WTC11 (cell line): ENCODE data around the gene PKP3. TPM values are rescaled to one million over a fixed set of nuclear protein-coding genes. Genes with fewer than 3 reads are reported as not detected.

Source experiments
- ATAC-seq: fragments of 200-7000 bp; cut with Tn5 transposase; 2 replicates; pipeline ENCODE4 v1.10.0; 2021; ENCODE audit warnings: mild to moderate bottlenecking, moderate library complexity
- CTCF ChIA-PET: fragments of 300-600 bp; sonication (Branson Sonifier 250); formaldehyde crosslinking; loops from one replicate; lab custom pipeline; 2021; ENCODE audit warnings: antibody characterized with exemption; lab: Charles Lee
- POLR2A ChIA-PET: fragments of 350-600 bp; sonication (Branson Sonifier 250); formaldehyde crosslinking; loops from one replicate; lab custom pipeline; 2021; ENCODE audit warnings: antibody characterized with exemption; lab: Charles Lee
- DNase-seq: peaks from one replicate; pipeline ENCODE4 v3.0.0; 2021; ENCODE audit warnings: low spot score
- H3K27ac Mint-ChIP-seq: 2 replicates; pipeline ENCODE4 v1.8.0; 2021; ENCODE audit warnings: mixed read lengths
- H3K27me3 Mint-ChIP-seq: 2 replicates; pipeline ENCODE4 v1.8.0; 2021; ENCODE audit warnings: low read depth, mild to moderate bottlenecking, moderate library complexity, mixed read lengths
- H3K36me3 Mint-ChIP-seq: 2 replicates; pipeline ENCODE4 v1.8.0; 2021; ENCODE audit warnings: mixed read lengths
- H3K4me1 Mint-ChIP-seq: 2 replicates; pipeline ENCODE4 v1.8.0; 2022; ENCODE audit warnings: mixed read lengths
- H3K4me3 Mint-ChIP-seq: 2 replicates; pipeline ENCODE4 v1.8.0; 2021; ENCODE audit warnings: mild to moderate bottlenecking, moderate library complexity, mixed read lengths
- H3K9me3 Mint-ChIP-seq: 2 replicates; pipeline ENCODE4 v1.8.0; 2021; ENCODE audit warnings: mixed read lengths
- AFF4 ChIP-seq: sonication (generic); formaldehyde crosslinking; IDR thresholded peaks from 2 replicates; pipeline ENCODE4 v1.8.1; 2023; ENCODE audit warnings: mild to moderate bottlenecking, missing genetic modification reagents, borderline replicate concordance
- CBFB ChIP-seq: sonication (generic); formaldehyde crosslinking; IDR thresholded peaks from 2 replicates; pipeline ENCODE4 v1.8.1; 2022; ENCODE audit warnings: mild to moderate bottlenecking, low read depth, missing genetic modification reagents
- CDX4 ChIP-seq: fragments of 250-450 bp; sonication (Bioruptor Pico); IDR thresholded peaks from 2 replicates; pipeline ENCODE4 v1.9.0; 2021; ENCODE audit warnings: moderate library complexity, mild to moderate bottlenecking, inconsistent platforms, borderline replicate concordance
- CREB1 ChIP-seq: sonication (generic); formaldehyde crosslinking; IDR thresholded peaks from 2 replicates; pipeline ENCODE4 v1.8.0; 2023; ENCODE audit warnings: mild to moderate bottlenecking, missing genetic modification reagents
- CREM ChIP-seq: sonication (generic); formaldehyde crosslinking; IDR thresholded peaks from 2 replicates; pipeline ENCODE4 v1.8.1; 2022; ENCODE audit warnings: mild to moderate bottlenecking, missing genetic modification reagents, moderate library complexity
- E2F4 ChIP-seq: sonication (generic); formaldehyde crosslinking; IDR thresholded peaks from 2 replicates; pipeline ENCODE4 v1.8.1; 2022; ENCODE audit warnings: low read depth, mild to moderate bottlenecking, moderate library complexity, missing genetic modification reagents, borderline replicate concordance
- HMGA2 ChIP-seq: fragments of 250-450 bp; sonication (Bioruptor Pico); IDR thresholded peaks from 2 replicates; pipeline ENCODE4 v1.4.0; 2021; ENCODE audit warnings: mild to moderate bottlenecking, moderate library complexity
- IRF1 ChIP-seq: sonication (generic); formaldehyde crosslinking; IDR thresholded peaks from 2 replicates; pipeline ENCODE4 v1.8.0; 2023; ENCODE audit warnings: missing genetic modification reagents
- MLX ChIP-seq: sonication (generic); formaldehyde crosslinking; IDR thresholded peaks from 2 replicates; pipeline ENCODE4 v1.8.1; 2023; ENCODE audit warnings: mild to moderate bottlenecking, missing genetic modification reagents, moderate library complexity
- NFATC4 ChIP-seq: fragments of 250-450 bp; sonication (Bioruptor Pico); IDR thresholded peaks from 2 replicates; pipeline ENCODE4 v1.9.0; 2021; ENCODE audit warnings: mild to moderate bottlenecking
- PRDM15 ChIP-seq: sonication (generic); formaldehyde crosslinking; IDR thresholded peaks from 2 replicates; pipeline ENCODE4 v1.8.0; 2022; ENCODE audit warnings: missing genetic modification reagents
- TEAD1 ChIP-seq: sonication (generic); formaldehyde crosslinking; IDR thresholded peaks from 2 replicates; pipeline ENCODE4 v1.8.0; 2022; ENCODE audit warnings: mild to moderate bottlenecking, missing genetic modification reagents
- USF2 ChIP-seq: sonication (generic); formaldehyde crosslinking; IDR thresholded peaks from 2 replicates; pipeline ENCODE4 v1.8.1; 2023; ENCODE audit warnings: mild to moderate bottlenecking, missing genetic modification reagents, moderate library complexity
- ZNF138 ChIP-seq: sonication (generic); formaldehyde crosslinking; conservative IDR thresholded peaks from 2 replicates; pipeline ENCODE4 v1.8.1; 2022; ENCODE audit warnings: mild to moderate bottlenecking, moderate library complexity, missing genetic modification reagents
- ZNF232 ChIP-seq: sonication (generic); formaldehyde crosslinking; IDR thresholded peaks from 2 replicates; pipeline ENCODE4 v1.8.0; 2022; ENCODE audit warnings: mild to moderate bottlenecking, missing genetic modification reagents
- ZNF281 ChIP-seq: sonication (generic); formaldehyde crosslinking; IDR thresholded peaks from 2 replicates; pipeline ENCODE4 v1.8.0; 2023; ENCODE audit warnings: mild to moderate bottlenecking, missing genetic modification reagents
- ZNF317 ChIP-seq: sonication (generic); formaldehyde crosslinking; IDR thresholded peaks from 2 replicates; pipeline ENCODE4 v1.8.1; 2023; ENCODE audit warnings: low read depth, mild to moderate bottlenecking, moderate library complexity, missing genetic modification reagents, borderline replicate concordance
- ZNF671 ChIP-seq: fragments of 250-450 bp; sonication (Bioruptor Pico); IDR thresholded peaks from 2 replicates; pipeline ENCODE4 v1.8.0; 2021; ENCODE audit warnings: mild to moderate bottlenecking
- total RNA-seq: library from RNA; stranded (reverse); gene quantifications from 3 replicates; pipeline ENCODE4 v1.2.3, GENCODE V29; 2021

PKP3 gene
- total RNA-seq, 1 experiment from 2014 or later: 17.3 TPM

- peaks cover 4% of the 10 kb centered on the region for H3K4me1 Mint-ChIP-seq
- no peak overlapping the region for H3K4me3 Mint-ChIP-seq
- peaks cover 7% of the 10 kb centered on the region; the same call in 1 of the 2 replicates for H3K36me3 Mint-ChIP-seq
- no peaks in the 10 kb centered on the region for H3K27me3 Mint-ChIP-seq
- DNase-seq (no peak), ATAC-seq (no peak)
- ChIA-PET CTCF (no interaction called here), POLR2A (interaction anchor here (0.6 to 0.7 kb wide), 2 partner anchors 69 to 614 kb away, joined by 3 to 4 read pairs; no protein-coding TSS in a partner anchor)
- peaks cover 9% of the 10 kb centered on the region for H3K9me3 Mint-ChIP-seq
- H3K27ac Mint-ChIP-seq: no peak overlapping the region
- TF ChIP-seq ZNF317 (no peak), CBFB (CRISPR knock-in tag) (no peak), ZNF232 (CRISPR knock-in tag) (no peak), AFF4 (no peak), CDX4 (CRISPR knock-in tag) (no peak), ZNF281 (no peak), MLX (no peak), HMGA2 (CRISPR knock-in tag) (no peak), NFATC4 (no peak), IRF1 (no peak), ZNF671 (CRISPR knock-in tag) (no peak), E2F4 (CRISPR knock-in tag) (no peak), ZNF138 (CRISPR knock-in tag) (no peak)
Measured at GRCh38 chr11:437228-437870, 43.3 kb downstream of the PKP3 start.

GRCh38 chr11:438101-438844, 44.3 kb downstream of the PKP3 start:
- CTCF ChIA-PET: interaction anchor here (0.9 to 2.8 kb wide), 2 partner anchors 10 to 81 kb away, joined by 3 to 20 read pairs; no protein-coding TSS in a partner anchor
- Mint-ChIP-seq H3K27ac (no peak overlapping the region), H3K27me3 (no peaks in the 10 kb centered on the region), H3K4me1 (peaks cover 4% of the 10 kb centered on the region), H3K36me3 (peaks cover 7% of the 10 kb centered on the region; the same call in 1 of the 2 replicates), H3K4me3 (no peak overlapping the region), H3K9me3 (peaks cover 9% of the 10 kb centered on the region)
- ATAC-seq (no peak), DNase-seq (no peak)
- POLR2A ChIA-PET: interaction anchor here (0.7 kb wide), 1 partner anchor 68 kb away, joined by 4 read pairs; no protein-coding TSS in a partner anchor
- TF ChIP-seq TEAD1 (CRISPR knock-in tag) (no peak), CREM (CRISPR knock-in tag) (no peak), CREB1 (CRISPR knock-in tag) (no peak), PRDM15 (CRISPR knock-in tag) (no peak), USF2 (CRISPR knock-in tag) (no peak)
